Muscle of leg (tissue), 11 donors: ENCODE results near the gene CACNB4. TPM values are rescaled to one million over a fixed set of nuclear protein-coding genes. Genes with fewer than 3 reads are reported as not detected.
A peak's percentile ranks its signal among the peaks of the same experiment; 100 is the strongest.

Experiments
- DNase-seq: peaks from one replicate; pipeline ENCODE4 v3.0.0; 2013
- H3K27ac ChIP-seq: one replicate; pipeline ENCODE4 v1.5.1; 2013; ENCODE audit warnings: mild to moderate bottlenecking, low read length, control low read depth
- H3K27me3 ChIP-seq: one replicate; pipeline ENCODE4 v1.6.1; 2013; ENCODE audit warnings: low read length; ENCODE audit not compliant: control insufficient read depth, insufficient read depth
- H3K36me3 ChIP-seq: one replicate; pipeline ENCODE4 v1.6.1; 2013; ENCODE audit warnings: low read length; ENCODE audit not compliant: control insufficient read depth, insufficient read depth
- H3K4me1 ChIP-seq: one replicate; pipeline ENCODE4 v1.6.1; 2013; ENCODE audit warnings: low read length; ENCODE audit not compliant: control insufficient read depth, insufficient read depth
- H3K4me3 ChIP-seq: one replicate; pipeline ENCODE4 v1.5.1; 2013; ENCODE audit warnings: low read length, control low read depth
- H3K9me3 ChIP-seq: replicated peaks from 2 replicates; pipeline ENCODE4 v1.6.1; 2013; ENCODE audit warnings: low read depth, low read length; ENCODE audit not compliant: control insufficient read depth
- WGBS: methylation state at CpG from one replicate; pipeline ENCODE4 v1.1.5; 2013; ENCODE audit warnings: missing lambda C conversion rate; ENCODE audit not compliant: insufficient coverage; 5-methylcytosine and 5-hydroxymethylcytosine counted together
- polyA plus RNA-seq, 8 donors: library from polyadenylated mRNA; unstranded; fragments of 120-200 nt; gene quantifications; one replicate each; pipeline versions ENCODE4 v1.2.1 to v1.2.3, GENCODE V29; 2013; ENCODE audit warnings: inconsistent platforms in 1 of 8, low replicate concordance in 1 of 8; ENCODE audit not compliant: insufficient read length in 8 of 8, insufficient read depth in 1 of 8
- total RNA-seq: library from RNA; stranded (reverse); fragments of 120-200 nt; gene quantifications from one replicate; pipeline ENCODE4 v1.2.4, GENCODE V29; 2013

Gene CACNB4
- total and polyA plus RNA-seq, 9 donors = 3.1 to 7.2 (median 4.3) TPM

GRCh38 chr2:152071518-152071917 lies 27.3 kb downstream of the CACNB4 start:
- no peak overlapping the region for H3K27ac ChIP-seq
- no CpG with 5 or more reads among the region's 1 CpG for WGBS
- no peaks in the 10 kb centered on the region for H3K4me1 ChIP-seq
- H3K27me3 ChIP-seq = no peaks in the 10 kb centered on the region
- H3K36me3 ChIP-seq = no peaks in the 10 kb centered on the region
- no peaks in the 10 kb centered on the region for H3K9me3 ChIP-seq
- no peak overlapping the region for H3K4me3 ChIP-seq
- DNase-seq = no peak

DNA sequence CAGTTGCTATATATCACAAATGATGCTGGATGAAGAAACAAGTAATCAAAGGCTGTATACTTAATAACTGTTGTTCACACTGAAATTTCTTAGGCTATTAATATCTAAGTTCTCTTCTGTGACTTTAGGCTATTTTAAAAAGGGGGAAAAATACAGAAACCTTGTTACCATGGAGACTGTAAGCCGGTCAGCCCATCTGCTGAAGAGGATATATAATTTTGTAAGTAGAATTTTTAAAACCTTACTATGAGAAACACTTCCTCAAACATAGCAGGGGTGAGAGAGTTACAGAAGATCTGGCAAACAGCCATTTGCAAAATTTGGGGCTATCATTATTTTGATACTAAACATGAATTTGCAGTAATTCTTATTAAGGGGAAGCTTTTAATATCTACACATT lies 27.8 kb downstream of the CACNB4 start:
- Histone ChIP-seq H3K9me3 (no peaks in the 10 kb centered on the region), H3K27ac (no peak overlapping the region), H3K36me3 (no peaks in the 10 kb centered on the region), H3K27me3 (no peaks in the 10 kb centered on the region), H3K4me1 (no peaks in the 10 kb centered on the region), H3K4me3 (no peak overlapping the region)
- no CpG with 5 or more reads among the region's 1 CpG for WGBS
- peak; percentile 61 for DNase-seq

DNA sequence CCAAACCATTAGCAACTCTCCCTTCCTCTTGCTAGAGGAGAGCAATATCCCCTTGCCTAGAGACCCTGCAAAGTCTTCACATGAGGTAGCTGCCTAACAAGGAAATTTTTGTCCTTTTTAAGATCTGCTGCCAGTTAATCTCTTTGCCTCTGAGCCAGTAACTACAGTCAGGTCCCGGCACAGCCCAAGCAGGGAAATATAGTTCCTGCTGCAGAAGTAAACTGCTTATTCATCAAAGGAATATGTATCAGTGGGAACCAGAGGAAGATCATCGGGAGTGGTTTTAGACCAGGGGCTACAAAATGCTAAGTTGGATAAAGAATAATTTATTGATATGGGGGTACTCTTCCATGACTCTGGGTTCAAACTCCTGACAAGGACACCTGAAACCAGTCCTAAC lies 30.6 kb downstream of the CACNB4 start:
- Histone ChIP-seq H3K4me1 (peaks cover 5% of the 10 kb centered on the region), H3K9me3 (no peaks in the 10 kb centered on the region), H3K27me3 (no peaks in the 10 kb centered on the region), H3K4me3 (no peak overlapping the region), H3K27ac (no peak overlapping the region), H3K36me3 (no peaks in the 10 kb centered on the region)
- 43% methylated on average over 1 of the region's 2 CpGs for WGBS
- no peak for DNase-seq

DNA sequence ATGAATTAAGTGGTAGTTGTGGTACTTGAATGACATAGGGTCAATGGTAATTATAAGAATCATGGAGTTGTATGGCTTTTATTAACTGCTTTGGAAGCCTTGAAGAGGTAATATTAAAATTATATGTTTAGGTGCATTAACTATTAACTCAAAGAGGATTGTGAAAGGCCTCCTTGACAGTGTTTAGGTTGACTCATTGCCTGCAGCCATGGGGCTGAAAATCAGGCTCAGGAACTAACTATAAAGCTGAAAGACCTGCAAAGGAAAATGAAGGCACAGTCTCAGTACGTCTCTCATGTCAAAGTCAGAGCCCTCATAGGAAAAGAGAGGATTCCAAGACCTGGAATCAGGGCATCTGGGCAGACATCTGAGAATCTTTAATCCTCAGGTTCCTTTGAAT lies 31.0 kb downstream of the CACNB4 start:
- no peaks in the 10 kb centered on the region for H3K27me3 ChIP-seq
- no peak for DNase-seq
- H3K27ac ChIP-seq = no peak overlapping the region
- H3K36me3 ChIP-seq = no peaks in the 10 kb centered on the region
- WGBS = 86% methylated on average over 1 of the region's 1 CpG
- peaks cover 5% of the 10 kb centered on the region for H3K4me1 ChIP-seq
- no peak overlapping the region for H3K4me3 ChIP-seq
- no peaks in the 10 kb centered on the region for H3K9me3 ChIP-seq

GRCh38 chr2:152065945-152066344 lies 32.9 kb downstream of the CACNB4 start:
- Histone ChIP-seq H3K4me1 (peaks cover 9% of the 10 kb centered on the region), H3K27me3 (no peaks in the 10 kb centered on the region), H3K36me3 (no peaks in the 10 kb centered on the region), H3K4me3 (no peak overlapping the region), H3K9me3 (no peaks in the 10 kb centered on the region), H3K27ac (no peak overlapping the region)
- WGBS = 81% methylated on average over 3 of the region's 3 CpGs
- DNase-seq = no peak

GRCh38 chr2:152064001-152064400 lies 34.8 kb downstream of the CACNB4 start:
- Histone ChIP-seq H3K4me1 (peaks cover 9% of the 10 kb centered on the region), H3K27me3 (no peaks in the 10 kb centered on the region), H3K27ac (no peak overlapping the region), H3K9me3 (no peaks in the 10 kb centered on the region), H3K36me3 (no peaks in the 10 kb centered on the region), H3K4me3 (no peak overlapping the region)
- no CpG with 5 or more reads among the region's 3 CpGs for WGBS
- peak; percentile 52 for DNase-seq

- no peaks in the 10 kb centered on the region for H3K27me3 ChIP-seq
- H3K27ac ChIP-seq = no peak overlapping the region
- H3K36me3 ChIP-seq = no peaks in the 10 kb centered on the region
- whole genome bisulfite sequencing = no CpG with 5 or more reads among the region's 3 CpGs
- H3K9me3 ChIP-seq = no peaks in the 10 kb centered on the region
- H3K4me3 ChIP-seq = no peak overlapping the region
- DNase-seq = no peak
- H3K4me1 ChIP-seq = peaks cover 9% of the 10 kb centered on the region
These were observed 35.4 kb downstream of the CACNB4 start for GRCh38 chr2:152063325-152063924.

DNA sequence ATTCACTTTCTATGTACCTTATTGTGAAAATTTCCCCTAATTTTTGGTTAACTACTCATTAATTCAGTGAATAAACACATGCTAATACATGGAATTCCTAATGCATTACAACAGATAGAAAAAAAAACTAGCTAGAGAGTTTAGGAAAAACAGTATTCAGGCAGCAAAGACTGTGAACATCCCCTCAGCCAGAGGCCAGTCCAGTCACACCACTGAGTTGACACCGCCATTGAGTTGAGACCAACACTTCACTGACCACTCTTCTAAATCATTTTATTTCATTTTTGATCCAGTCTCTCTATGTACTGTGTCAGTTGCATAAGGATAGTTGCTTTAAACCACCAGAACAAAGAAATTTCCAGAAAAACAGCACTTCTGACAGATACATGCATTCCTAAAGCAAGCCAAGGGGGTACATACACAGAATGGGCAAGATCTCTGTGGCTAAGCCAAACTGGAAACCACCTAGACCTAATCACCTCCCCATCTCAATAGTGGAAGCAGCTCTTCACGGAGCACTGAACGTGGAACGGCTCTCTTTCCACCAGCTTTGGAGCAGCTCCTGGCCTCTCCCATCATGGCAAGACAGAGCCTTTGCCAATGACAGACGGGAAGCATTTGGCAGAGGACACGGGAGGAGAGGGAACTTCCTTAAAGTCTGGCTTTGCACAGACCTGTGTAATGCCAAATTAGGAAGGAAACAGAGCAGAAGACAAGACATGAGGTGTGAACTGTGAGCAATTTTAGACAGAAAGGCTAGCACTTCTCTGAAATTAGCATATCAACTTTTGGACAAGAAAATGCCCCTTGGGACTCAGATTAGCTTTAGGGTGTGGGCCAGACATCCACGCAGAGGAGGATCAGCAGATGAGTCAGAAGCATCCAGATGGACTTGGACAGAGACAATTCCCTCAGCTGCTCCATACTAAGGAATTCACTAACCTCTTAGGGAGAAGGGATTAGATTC lies 36.4 kb downstream of the CACNB4 start:
- 10% methylated on average over 2 of the region's 7 CpGs for WGBS
- peak overlapping the region; percentile 63 for H3K27ac ChIP-seq
- no peak overlapping the region for H3K4me3 ChIP-seq
- H3K27me3 ChIP-seq = no peaks in the 10 kb centered on the region
- no peaks in the 10 kb centered on the region for H3K36me3 ChIP-seq
- peaks cover 9% of the 10 kb centered on the region for H3K4me1 ChIP-seq
- H3K9me3 ChIP-seq = no peaks in the 10 kb centered on the region
- peak; percentile 90 for DNase-seq

DNA sequence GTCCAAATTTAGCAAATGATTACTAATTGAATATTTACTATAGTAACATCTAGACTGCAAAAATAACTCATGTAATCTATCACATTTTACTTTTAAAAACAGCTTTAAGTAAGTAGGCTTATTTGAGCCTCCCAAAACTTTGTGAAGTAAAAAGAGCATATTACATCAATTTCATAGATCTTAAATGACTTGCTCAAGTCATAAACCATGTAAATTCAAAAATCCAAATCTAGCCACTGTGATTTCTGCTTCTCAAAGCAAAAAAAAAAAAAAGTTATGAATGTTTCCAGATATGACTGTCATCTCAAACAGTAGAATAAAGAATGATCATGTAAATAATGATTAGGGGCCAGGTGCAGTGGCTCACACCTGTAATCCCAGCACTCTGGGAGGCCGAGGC lies 37.5 kb downstream of the CACNB4 start:
- Histone ChIP-seq H3K4me1 (peaks cover 9% of the 10 kb centered on the region), H3K27me3 (no peaks in the 10 kb centered on the region), H3K4me3 (no peak overlapping the region), H3K9me3 (no peaks in the 10 kb centered on the region), H3K36me3 (no peaks in the 10 kb centered on the region), H3K27ac (no peak overlapping the region)
- 80% methylated on average over 1 of the region's 1 CpG for WGBS
- no peak for DNase-seq

GRCh38 chr2:152058655-152059054 lies 40.2 kb downstream of the CACNB4 start:
- Histone ChIP-seq H3K9me3 (no peaks in the 10 kb centered on the region), H3K27ac (no peak overlapping the region), H3K4me1 (peaks cover 8% of the 10 kb centered on the region), H3K27me3 (no peaks in the 10 kb centered on the region), H3K36me3 (no peaks in the 10 kb centered on the region), H3K4me3 (no peak overlapping the region)
- WGBS = 100% methylated on average over 1 of the region's 1 CpG
- DNase-seq = no peak
